ENCODE results near the gene PLD5. TPM values are rescaled to one million over a fixed set of nuclear protein-coding genes. Genes with fewer than 3 reads are reported as not detected.

PLD5 gene
- total and polyA plus RNA-seq, 7 donors: 0.03 to 0.92 (median 0.22) TPM; not detected in 4

DNA sequence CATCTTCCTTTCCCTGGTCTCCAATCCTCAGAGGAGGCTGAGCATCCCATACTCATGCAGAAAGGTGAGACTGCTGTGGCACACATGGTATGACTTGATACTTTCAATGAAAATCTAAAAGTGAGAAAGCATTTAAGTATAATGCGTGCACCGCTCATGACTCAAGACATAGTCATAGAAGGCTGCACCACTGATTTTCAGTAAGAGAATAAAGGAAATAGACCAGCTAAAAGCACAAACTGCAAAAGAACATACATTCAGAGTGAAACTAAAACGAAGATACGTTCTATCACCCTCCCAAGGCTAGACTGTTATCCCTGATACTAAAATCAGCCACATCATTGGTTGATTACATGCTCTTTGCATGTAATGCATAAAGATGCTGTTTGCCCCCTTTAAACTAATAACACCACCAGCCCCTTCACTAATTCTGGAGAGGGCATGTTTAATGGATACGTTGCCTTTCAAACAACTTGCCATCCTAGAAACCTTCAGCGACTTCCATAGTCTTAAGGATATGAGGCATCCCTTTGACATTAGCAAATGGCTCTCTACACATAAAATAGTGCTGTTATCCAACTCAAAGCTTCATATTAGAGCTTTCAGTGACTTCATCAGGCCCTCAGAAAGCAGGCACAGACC lies 2.1 kb downstream of the PLD5 start:
- WGBS, 3 donors: 56 to 60% (median 58%) methylated on average over 6 of the region's 6 CpGs

GRCh38 chr1:242515555-242515954 lies 8.9 kb downstream of the PLD5 start:
- no peak for ATAC-seq
- 38 to 85% (median 58%) methylated on average over 2 of the region's 2 CpGs for WGBS, 3 donors
- Histone ChIP-seq H3K27ac (no peak overlapping the region), H3K9me3 (no peaks in the 10 kb centered on the region), H3K4me1 (no peaks in the 10 kb centered on the region), H3K4me3 (no peak overlapping the region), H3K27me3 (ENCODE audit: insufficient read depth in 3 of 3, low read length in 2 of 3) (peaks cover 0 to 3% (median 0%) of the 10 kb centered on the region in 3 donors), H3K36me3 (ENCODE audit: insufficient read depth in 1 of 2, low read depth in 1 of 2) (no peaks in the 10 kb centered on the region)
- DNase-seq: no peak
- TF ChIP-seq CTCF (IDR thresholded peaks at IDR 0.05): no peak
- intact Hi-C loops (cut with DNase I): no loop called here

More for the DNA sequence above, 2.1 kb downstream of the PLD5 start:
- Histone ChIP-seq H3K4me3 (no peak overlapping the region), H3K27ac (no peak overlapping the region), H3K27me3 (ENCODE audit: insufficient read depth in 3 of 3, low read length in 2 of 3) (peaks cover 0 to 54% (median 10%) of the 10 kb centered on the region in 3 donors), H3K36me3 (ENCODE audit: insufficient read depth in 1 of 2, low read depth in 1 of 2) (no peaks in the 10 kb centered on the region), H3K4me1 (peaks cover 4% of the 10 kb centered on the region), H3K9me3 (no peaks in the 10 kb centered on the region)
- no peak for TF ChIP-seq CTCF (IDR thresholded peaks at IDR 0.05)
- DNase-seq (no peak), ATAC-seq (no peak)
- intact Hi-C loops (cut with DNase I): no loop called here

DNA sequence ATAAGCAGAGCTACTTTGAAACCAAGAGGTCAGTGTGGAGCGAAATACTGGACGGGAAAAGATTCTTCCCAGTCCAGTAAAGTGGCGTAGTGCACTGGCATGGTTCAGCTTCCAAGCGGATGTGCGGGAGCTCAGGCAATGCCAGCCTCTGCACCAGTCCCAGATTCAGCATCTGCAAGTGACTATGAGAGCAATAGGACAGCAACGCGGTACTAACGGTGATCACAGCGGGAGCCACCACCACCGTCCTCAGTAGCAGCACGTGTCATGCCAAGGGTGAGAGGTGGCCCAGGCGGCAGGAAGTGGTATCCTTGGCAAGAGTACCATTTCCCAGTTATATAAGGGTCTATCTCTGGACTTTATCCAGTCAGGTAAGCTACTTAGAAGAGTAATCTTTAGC lies 17.8 kb downstream of the PLD5 start:
- WGBS, 3 donors: 86 to 87% (median 87%) methylated on average over 12 of the region's 12 CpGs
- DNase-seq: no peak
- H3K27me3 ChIP-seq (ENCODE audit: insufficient read depth in 3 of 3, low read length in 2 of 3): no peaks in the 10 kb centered on the region
- no peaks in the 10 kb centered on the region for H3K4me1 ChIP-seq
- no peak for ATAC-seq
- H3K9me3 ChIP-seq: no peaks in the 10 kb centered on the region
- TF ChIP-seq CTCF (IDR thresholded peaks at IDR 0.05): no peak
- no peak overlapping the region for H3K27ac ChIP-seq
- no peak overlapping the region for H3K4me3 ChIP-seq
- H3K36me3 ChIP-seq (ENCODE audit: insufficient read depth in 1 of 2, low read depth in 1 of 2): no peaks in the 10 kb centered on the region
- intact Hi-C loops (cut with DNase I): no loop called here

GRCh38 chr1:242489545-242489944 lies 35.0 kb downstream of the PLD5 start:
- no peak for TF ChIP-seq CTCF (IDR thresholded peaks at IDR 0.05)
- H3K4me1 ChIP-seq: no peaks in the 10 kb centered on the region
- no peaks in the 10 kb centered on the region for H3K36me3 ChIP-seq (ENCODE audit: insufficient read depth in 1 of 2, low read depth in 1 of 2)
- ATAC-seq (no peak), DNase-seq (no peak)
- no peaks in the 10 kb centered on the region for H3K9me3 ChIP-seq
- WGBS, 3 donors: 49 to 55% (median 55%) methylated on average over 3 of the region's 3 CpGs
- intact Hi-C loops (cut with DNase I): no loop called here
- H3K27me3 ChIP-seq (ENCODE audit: insufficient read depth in 3 of 3, low read length in 2 of 3): no peaks in the 10 kb centered on the region
- H3K27ac ChIP-seq: no peak overlapping the region
- H3K4me3 ChIP-seq: no peak overlapping the region

GRCh38 chr1:242477944-242478343 lies 46.6 kb downstream of the PLD5 start:
- DNase-seq (no peak), ATAC-seq (no peak)
- Histone ChIP-seq H3K4me3 (no peak overlapping the region), H3K4me1 (no peaks in the 10 kb centered on the region), H3K36me3 (ENCODE audit: insufficient read depth in 1 of 2, low read depth in 1 of 2) (no peaks in the 10 kb centered on the region), H3K27ac (no peak overlapping the region), H3K9me3 (no peaks in the 10 kb centered on the region), H3K27me3 (ENCODE audit: insufficient read depth in 3 of 3, low read length in 2 of 3) (no peaks in the 10 kb centered on the region)
- intact Hi-C loops (cut with DNase I): no loop called here
- no peak for TF ChIP-seq CTCF (IDR thresholded peaks at IDR 0.05)
- WGBS, 3 donors: 36 to 41% (median 37%) methylated on average over 3 of the region's 3 CpGs
